Endothelial cell of umbilical vein (primary cell): ENCODE data around the gene LITAFD.
"Not testable (repeated sequence)": the region's sequence is repeated elsewhere in the genome, so short reads cannot be mapped to it uniquely, and the experiment has no call there.

Experiments used
- CTCF ChIP-seq, 2 donors: IDR thresholded peaks; 1 replicate in 1 of 2; 2 replicates in 1 of 2; pipeline ENCODE4 v1.5.1; 2011; ENCODE audit warnings: low read length in 2 of 2, mild to moderate bottlenecking in 2 of 2, moderate library complexity in 2 of 2, control low read depth in 1 of 2, inconsistent platforms in 1 of 2, low read depth in 1 of 2; ENCODE audit not compliant: insufficient read depth in 1 of 2; ENCODE audit errors: extremely low read depth in 1 of 2
- MAX ChIP-seq: IDR thresholded peaks from 2 replicates; pipeline ENCODE4 v1.6.1; 2011; ENCODE audit not compliant: insufficient read depth, insufficient read length

- TF ChIP-seq MAX; CTCF (IDR thresholded peaks at IDR 0.05; ENCODE audit: extremely low read depth in 1 of 2, insufficient read depth in 1 of 2, low read depth in 1 of 2, low read length in 2 of 2): not testable (repeated sequence)
These were observed 45.4 kb upstream of the LITAFD start for GRCh38 chr16:8836797-8837196.
